Measurements from ENCODE around the gene ITGA6.

Gene ITGA6

GRCh38 chr2:172464400-172465129 is 37.2 kb downstream of the ITGA6 start:
- DNase-seq (ENCODE audit: low read depth in 2 of 3, low spot score in 2 of 3): no peak

DNA sequence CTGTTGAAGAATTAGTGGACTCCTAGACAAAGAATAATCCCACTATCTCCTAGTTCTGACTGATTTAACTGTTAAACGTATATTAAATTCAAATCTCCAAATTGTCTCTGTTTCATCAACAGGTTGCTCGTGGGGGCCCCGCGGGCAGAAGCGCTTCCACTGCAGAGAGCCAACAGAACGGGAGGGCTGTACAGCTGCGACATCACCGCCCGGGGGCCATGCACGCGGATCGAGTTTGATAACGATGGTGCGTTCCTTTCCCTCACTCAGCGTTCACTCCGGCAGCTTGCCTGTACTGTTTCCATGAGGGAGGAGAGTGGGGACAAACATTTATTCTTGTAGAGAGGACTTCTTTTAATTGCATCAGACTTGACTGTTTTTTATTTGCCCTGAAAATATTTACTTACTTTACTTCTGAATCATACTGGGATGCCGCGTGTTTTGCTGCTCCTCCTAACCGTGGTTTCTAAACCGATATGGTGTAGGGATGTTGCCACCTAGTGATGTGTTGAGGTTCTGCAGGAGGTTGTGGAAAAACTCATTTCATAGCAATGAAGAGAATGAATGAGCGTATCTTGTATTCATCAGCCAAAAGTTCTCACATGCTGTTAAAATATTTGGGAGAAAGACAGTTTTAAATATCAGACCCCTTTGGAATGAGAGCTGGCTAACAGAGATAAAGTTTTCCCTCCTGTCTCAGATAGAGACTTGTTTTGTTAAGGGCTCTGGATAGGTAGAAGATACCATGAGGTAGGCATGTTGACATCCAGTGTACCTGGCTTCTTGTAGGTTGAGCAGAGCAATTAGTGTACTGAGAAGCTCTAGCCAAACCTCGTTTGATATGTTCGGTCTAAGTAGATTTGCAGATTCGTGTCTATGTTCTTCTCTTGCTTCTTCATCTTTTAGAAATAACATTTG is 38.3 kb downstream of the ITGA6 start:
- no peak for DNase-seq (ENCODE audit: low read depth in 2 of 3, low spot score in 2 of 3)

GRCh38 chr2:172467382-172467781 is 40.0 kb downstream of the ITGA6 start:
- DNase-seq (ENCODE audit: low read depth in 2 of 3, low spot score in 2 of 3): no peak

- DNase-seq (ENCODE audit: low read depth in 2 of 3, low spot score in 2 of 3): no peak
These were observed 43.9 kb downstream of the ITGA6 start for GRCh38 chr2:172470958-172471922.

DNA sequence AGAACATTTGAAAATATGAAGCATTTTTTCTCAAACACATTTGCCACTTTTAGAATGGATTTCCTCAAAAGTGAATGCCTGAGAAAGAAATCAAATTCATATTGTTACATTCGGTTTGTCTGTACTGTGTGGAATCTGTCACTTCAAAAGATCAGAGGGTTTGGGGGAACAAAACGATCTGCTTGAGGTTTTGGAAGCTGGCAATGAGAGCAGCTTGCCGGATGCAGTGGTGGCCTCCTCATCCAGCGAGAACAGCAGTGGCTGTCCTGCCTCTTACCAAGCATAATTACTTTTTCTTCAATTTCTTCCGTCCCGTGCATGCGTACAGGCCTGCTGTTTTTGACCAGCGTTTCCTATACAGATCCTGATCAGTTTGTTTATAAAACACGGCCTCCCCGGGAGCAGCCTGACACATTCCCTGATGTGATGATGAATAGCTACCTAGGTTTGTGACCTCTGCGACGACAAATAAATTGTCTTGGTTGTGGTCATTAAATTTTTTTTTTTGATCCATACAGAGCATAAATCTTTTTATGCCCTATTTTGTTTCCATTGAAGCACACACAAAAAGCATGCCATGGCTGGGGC is 45.2 kb downstream of the ITGA6 start:
- no peak for DNase-seq (ENCODE audit: low read depth in 2 of 3, low spot score in 2 of 3)

DNA sequence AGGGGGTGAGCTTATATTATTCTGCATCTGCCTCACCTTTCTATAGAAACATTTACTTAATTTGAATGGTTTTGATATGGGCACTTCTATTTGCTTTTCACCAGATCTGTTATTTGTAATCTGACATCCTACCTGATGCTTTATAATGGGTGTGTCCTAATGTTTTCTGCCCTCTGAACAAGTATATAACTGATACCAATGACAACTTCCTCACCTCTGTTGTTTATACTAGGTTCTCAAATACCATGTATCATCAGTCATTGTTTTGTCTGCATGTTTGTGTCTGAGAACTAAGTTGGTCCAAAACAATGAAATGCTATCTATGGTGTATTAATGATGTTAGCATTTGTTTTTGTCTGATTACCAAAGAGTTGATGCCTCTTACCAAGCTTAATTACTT is 45.8 kb downstream of the ITGA6 start:
- DNase-seq (ENCODE audit: low read depth in 2 of 3, low spot score in 2 of 3): no peak

- DNase-seq (ENCODE audit: low read depth in 2 of 3, low spot score in 2 of 3): no peak
These were observed 51.0 kb downstream of the ITGA6 start for GRCh38 chr2:172478353-172478752.

- DNase-seq (ENCODE audit: low read depth in 2 of 3, low spot score in 2 of 3): no peak
These were observed 53.2 kb downstream of the ITGA6 start for GRCh38 chr2:172480301-172481218.

DNA sequence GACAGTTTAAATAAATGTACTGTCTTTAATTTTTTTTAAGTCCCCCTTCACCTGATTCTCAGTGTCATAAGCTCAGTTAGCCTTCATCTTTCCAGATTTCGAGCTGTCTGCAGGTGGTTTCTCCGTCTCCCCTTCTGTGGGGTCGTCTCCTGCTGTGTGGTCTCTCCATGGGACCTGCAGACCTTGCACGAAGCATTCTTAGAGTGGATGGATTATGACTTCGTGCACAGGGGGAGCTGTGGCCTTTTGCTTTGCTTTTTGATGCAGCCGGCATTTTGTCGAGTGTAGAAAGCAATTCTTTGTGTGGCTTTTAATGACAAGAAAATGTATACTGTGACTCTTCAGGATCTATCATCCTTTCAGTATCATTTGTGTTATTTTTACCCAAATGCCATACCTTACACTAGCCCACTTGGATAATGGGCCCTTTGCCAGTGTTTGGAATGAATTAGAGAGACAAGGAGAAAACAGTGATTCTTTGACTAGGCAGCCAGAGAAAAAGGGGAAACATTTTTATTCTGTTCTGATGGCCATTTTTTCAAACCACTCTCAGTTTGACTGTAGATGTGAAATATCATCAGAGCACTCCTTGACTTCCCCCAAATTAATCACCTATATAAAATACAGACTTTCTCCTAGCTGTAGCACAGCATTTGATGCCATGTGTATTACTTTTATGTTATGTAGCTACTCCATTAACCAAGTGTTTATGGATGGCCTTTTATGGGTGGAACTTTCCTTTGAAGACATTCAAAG is 54.3 kb downstream of the ITGA6 start:
- no peak for DNase-seq (ENCODE audit: low read depth in 2 of 3, low spot score in 2 of 3)

DNA sequence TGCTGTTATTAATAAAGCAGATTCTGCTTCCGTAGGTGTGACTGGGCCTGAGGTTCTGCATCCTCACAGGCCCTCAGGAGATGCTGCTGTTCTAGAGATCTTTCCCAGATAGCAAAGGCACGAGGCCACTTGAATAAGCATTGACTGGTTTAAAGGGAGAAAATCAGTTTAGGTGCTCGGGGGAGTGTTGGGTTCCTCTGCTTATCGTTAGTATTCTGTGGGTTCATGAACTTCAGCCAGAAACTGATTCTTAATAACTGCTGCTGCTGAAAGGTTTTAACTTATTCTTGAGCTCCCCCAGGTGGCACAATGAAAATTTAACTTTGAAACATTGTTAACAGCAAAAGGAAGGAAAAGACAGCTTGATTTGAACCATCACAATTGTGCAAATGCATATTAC is 56.9 kb downstream of the ITGA6 start:
- no peak for DNase-seq (ENCODE audit: low read depth in 2 of 3, low spot score in 2 of 3)

- DNase-seq (ENCODE audit: low read depth in 2 of 3, low spot score in 2 of 3): no peak
These were observed 57.3 kb downstream of the ITGA6 start for GRCh38 chr2:172484706-172485105.

- no peak for DNase-seq (ENCODE audit: low read depth in 2 of 3, low spot score in 2 of 3)
These were observed 61.2 kb downstream of the ITGA6 start for GRCh38 chr2:172488556-172488955.

DNA sequence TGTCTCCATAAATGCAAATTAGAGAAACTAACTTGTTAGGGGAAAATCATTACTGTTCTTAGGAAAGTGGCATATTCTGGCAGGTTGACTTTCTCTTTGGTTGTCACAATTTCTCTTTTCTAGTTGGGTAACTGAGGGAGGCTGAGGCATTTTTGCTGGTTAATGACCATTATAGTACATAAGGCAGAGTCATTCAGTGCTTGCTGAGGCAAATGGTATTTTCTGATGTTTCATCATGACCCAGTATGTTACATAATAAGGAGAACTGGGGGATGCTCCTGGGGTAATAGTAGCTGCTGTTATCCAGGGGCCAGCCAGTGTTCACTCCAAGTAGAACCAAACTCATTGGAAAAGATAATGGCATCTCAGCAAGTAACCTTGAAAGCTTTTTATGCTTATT is 62.3 kb downstream of the ITGA6 start:
- no peak for DNase-seq (ENCODE audit: low read depth in 2 of 3, low spot score in 2 of 3)

GRCh38 chr2:172496160-172496608 is 68.8 kb downstream of the ITGA6 start:
- no peak for DNase-seq (ENCODE audit: low read depth in 2 of 3, low spot score in 2 of 3)

GRCh38 chr2:172507199-172507598 is 79.8 kb downstream of the ITGA6 start:
- DNase-seq (ENCODE audit: low read depth in 2 of 3, low spot score in 2 of 3): no peak

DNA sequence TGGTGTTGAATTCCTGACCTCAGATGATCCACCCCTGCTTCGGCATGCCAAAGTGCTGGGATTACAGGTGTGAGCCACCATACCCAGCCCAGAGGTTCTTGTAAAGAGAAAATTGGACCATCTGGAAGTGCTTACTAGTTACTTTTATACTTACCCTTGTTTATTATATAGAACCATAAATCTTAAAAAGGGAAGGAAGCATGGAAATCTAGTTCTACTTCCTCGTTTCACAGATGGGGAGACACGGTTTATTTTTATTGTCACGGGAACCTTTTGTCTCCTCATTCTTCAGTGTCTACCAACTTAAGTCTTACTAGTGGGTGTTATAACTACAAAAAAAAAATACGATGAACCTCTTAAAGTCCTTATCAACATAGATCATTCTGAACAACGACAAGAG is 82.7 kb downstream of the ITGA6 start:
- DNase-seq (ENCODE audit: low read depth in 2 of 3, low spot score in 2 of 3): no peak

GRCh38 chr2:172510548-172510947 is 83.2 kb downstream of the ITGA6 start:
- no peak for DNase-seq (ENCODE audit: low read depth in 2 of 3, low spot score in 2 of 3)

DNA sequence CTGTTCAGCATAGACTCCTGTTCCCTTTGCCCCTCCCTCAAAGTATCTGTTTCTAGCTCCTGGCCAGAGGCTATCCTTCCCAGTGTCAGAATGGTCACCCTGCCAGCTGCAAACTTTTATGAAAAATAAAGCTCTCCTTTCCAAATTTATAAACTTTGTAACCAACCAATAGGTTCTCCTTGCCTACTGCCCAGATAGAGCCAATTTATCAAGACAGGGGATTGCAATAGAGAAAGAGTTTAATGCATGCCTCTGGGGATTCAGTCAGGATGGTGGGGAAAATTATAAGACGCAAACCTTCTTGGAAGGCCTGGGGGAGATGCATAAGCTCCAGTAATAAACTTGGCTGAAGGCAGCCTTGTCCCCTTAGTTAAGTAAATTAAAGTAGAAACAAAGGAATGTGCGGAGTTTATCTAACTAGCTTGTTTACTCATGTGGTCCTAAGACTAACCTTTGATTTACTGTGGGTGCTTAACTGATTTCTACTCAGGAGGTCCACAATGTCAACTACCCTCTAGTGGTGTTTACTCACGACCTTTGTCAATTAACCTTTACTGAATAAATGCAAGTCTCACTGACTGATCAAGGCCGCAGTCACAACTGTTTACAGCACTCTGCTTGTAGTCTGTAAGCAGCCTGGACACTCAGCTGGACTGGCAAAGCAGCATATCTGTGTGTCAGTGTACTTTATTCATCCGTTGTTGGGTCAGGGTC is 85.6 kb downstream of the ITGA6 start:
- DNase-seq (ENCODE audit: low read depth in 2 of 3, low spot score in 2 of 3): no peak
